Mesothelial cell of epicardium (in vitro differentiated cells): ENCODE data around the gene CSNK1E. TPM values are rescaled to one million over a fixed set of nuclear protein-coding genes. Genes with fewer than 3 reads are reported as not detected.

Source experiments
- DNase-seq, 2 experiments: peaks; one replicate each; pipeline ENCODE4 v3.0.0; 2021; ENCODE audit warnings: low spot score in 2 of 2; ENCODE audit not compliant: unreplicated experiment in 2 of 2
- H3K27ac Mint-ChIP-seq: 2 replicates; pipeline ENCODE4 v1.8.0; 2021; ENCODE audit warnings: mixed read lengths
- H3K27me3 Mint-ChIP-seq: 2 replicates; pipeline ENCODE4 v1.8.0; 2021; ENCODE audit warnings: low read depth, mixed read lengths
- H3K36me3 Mint-ChIP-seq: 2 replicates; pipeline ENCODE4 v1.8.0; 2021; ENCODE audit warnings: mixed read lengths
- H3K4me1 Mint-ChIP-seq: 2 replicates; pipeline ENCODE4 v1.8.0; 2021; ENCODE audit warnings: mixed read lengths
- H3K4me3 Mint-ChIP-seq: 2 replicates; pipeline ENCODE4 v1.8.0; 2021; ENCODE audit warnings: mild to moderate bottlenecking, moderate library complexity, mixed read lengths
- H3K9me3 Mint-ChIP-seq: 2 replicates; pipeline ENCODE4 v1.8.0; 2021; ENCODE audit warnings: mixed read lengths
- CTCF ChIP-seq: fragments of 200-600 bp; sonication (generic); IDR thresholded peaks from one replicate; pipeline ENCODE4 v1.5.0; 2021; ENCODE audit warnings: antibody characterized with exemption; ENCODE audit not compliant: unreplicated experiment
- total RNA-seq: library from RNA; stranded (reverse); gene quantifications from 3 replicates; pipeline ENCODE4 v1.2.1, GENCODE V29; 2021

Gene CSNK1E
- total RNA-seq, 1 donor from 2014 or later, result 264 TPM

- no peak overlapping the region for H3K4me3 Mint-ChIP-seq
- peak overlapping the region; percentile 83 for H3K27ac Mint-ChIP-seq
- H3K9me3 Mint-ChIP-seq, result no peaks in the 10 kb centered on the region
- peaks cover 8% of the 10 kb centered on the region for H3K36me3 Mint-ChIP-seq
- H3K27me3 Mint-ChIP-seq, result no peaks in the 10 kb centered on the region
- TF ChIP-seq CTCF, result no peak
- DNase-seq, result no peak
- peaks cover 34% of the 10 kb centered on the region for H3K4me1 Mint-ChIP-seq
These were observed 56.2 kb downstream of the CSNK1E start for GRCh38 chr22:38260761-38261681.

GRCh38 chr22:38259370-38259769 is 57.9 kb downstream of the CSNK1E start:
- Mint-ChIP-seq H3K4me3 (no peak overlapping the region), H3K4me1 (peaks cover 34% of the 10 kb centered on the region), H3K27ac (peak overlapping the region; percentile 91)

GRCh38 chr22:38258895-38259294 is 58.3 kb downstream of the CSNK1E start:
- no peak for TF ChIP-seq CTCF
- Mint-ChIP-seq H3K4me1 (peaks cover 34% of the 10 kb centered on the region), H3K9me3 (no peaks in the 10 kb centered on the region), H3K4me3 (no peak overlapping the region), H3K27me3 (no peaks in the 10 kb centered on the region), H3K27ac (peak overlapping the region; percentile 91), H3K36me3 (peaks cover 8% of the 10 kb centered on the region)
- DNase-seq, result no peak

More at GRCh38 chr22:38259370-38259769, 57.9 kb downstream of the CSNK1E start:
- H3K9me3 Mint-ChIP-seq, result no peaks in the 10 kb centered on the region
- no peak for DNase-seq
- no peak for TF ChIP-seq CTCF
- H3K27me3 Mint-ChIP-seq, result no peaks in the 10 kb centered on the region
- H3K36me3 Mint-ChIP-seq, result peaks cover 8% of the 10 kb centered on the region

- H3K4me1 Mint-ChIP-seq, result peaks cover 34% of the 10 kb centered on the region
- H3K27ac Mint-ChIP-seq, result peak overlapping the region; percentile 89
- H3K27me3 Mint-ChIP-seq, result no peaks in the 10 kb centered on the region
- no peaks in the 10 kb centered on the region for H3K9me3 Mint-ChIP-seq
- TF ChIP-seq CTCF, result no peak
- peaks cover 3% of the 10 kb centered on the region for H3K36me3 Mint-ChIP-seq
- DNase-seq, result no peak
- H3K4me3 Mint-ChIP-seq, result peak overlapping the region; percentile 26
These were observed 59.5 kb downstream of the CSNK1E start for GRCh38 chr22:38257650-38258250.

GRCh38 chr22:38257181-38257580 is 60.1 kb downstream of the CSNK1E start:
- peaks cover under 1% of the 10 kb centered on the region for H3K36me3 Mint-ChIP-seq
- peak overlapping the region; percentile 26 for H3K4me3 Mint-ChIP-seq
- TF ChIP-seq CTCF, result no peak
- no peak for DNase-seq
- peak overlapping the region; percentile 89 for H3K27ac Mint-ChIP-seq
- H3K27me3 Mint-ChIP-seq, result no peaks in the 10 kb centered on the region
- H3K4me1 Mint-ChIP-seq, result peaks cover 34% of the 10 kb centered on the region
- no peaks in the 10 kb centered on the region for H3K9me3 Mint-ChIP-seq
